ENCODE results near the gene TUBB1. TPM values are rescaled to one million over a fixed set of nuclear protein-coding genes. Genes with fewer than 3 reads are reported as not detected.

Gene TUBB1
- total and polyA plus RNA-seq, 2 of the 13 experiments (the other 11 are each of a cell fraction or from before 2014, with no cell fraction given) = 0.11 to 57.6 TPM

- TF ChIP-seq ZFP90 (CRISPR knock-in tag; IDR thresholded peaks at IDR 0.05; ENCODE audit: borderline replicate concordance) (peak; percentile 86; the same call in 1 of the 2 replicates), HDAC1 (CRISPR knock-in tag; IDR thresholded peaks at IDR 0.05) (peak; percentile 98), ZNF782 (CRISPR knock-in tag; IDR thresholded peaks at IDR 0.05; ENCODE audit: borderline replicate concordance) (peak; percentile 95), ISX (CRISPR knock-in tag; conservative IDR thresholded peaks at IDR 0.05) (peak; percentile 96; the same call in 1 of the 2 replicates), ZNF124 (CRISPR knock-in tag; IDR thresholded peaks at IDR 0.05) (peak; percentile 59; the same call in 1 of the 2 replicates), KDM5A (IDR thresholded peaks at IDR 0.05; ENCODE audit: borderline replicate concordance, low read length) (peak; percentile 86), ZNF552 (CRISPR knock-in tag; IDR thresholded peaks at IDR 0.05; ENCODE audit: borderline replicate concordance) (peak; percentile 97), ARNT2 (CRISPR knock-in tag; IDR thresholded peaks at IDR 0.05; ENCODE audit: low read depth) (peak; percentile 95), ELK4 (CRISPR knock-in tag; IDR thresholded peaks at IDR 0.05; ENCODE audit: borderline replicate concordance) (no peak), ZIK1 (CRISPR knock-in tag; IDR thresholded peaks at IDR 0.05; ENCODE audit: borderline replicate concordance, low read depth) (peak; percentile 92), STAG1 (CRISPR knock-in tag; IDR thresholded peaks at IDR 0.05) (peak; percentile 34; the same call in 1 of the 2 replicates), ZC3H13 (CRISPR knock-in tag; IDR thresholded peaks at IDR 0.05) (peak; percentile 97), ZNF343 (CRISPR knock-in tag; IDR thresholded peaks at IDR 0.05) (peak; percentile 83; the same call in 1 of the 2 replicates), DRAP1 (CRISPR knock-in tag; IDR thresholded peaks at IDR 0.05) (peak; percentile 92), ZBTB34 (CRISPR knock-in tag; IDR thresholded peaks at IDR 0.05) (0 out of 2 replicates have a peak, but pooled peaks have one; percentile 58), KLF15 (CRISPR knock-in tag; IDR thresholded peaks at IDR 0.05; ENCODE audit: borderline replicate concordance) (peak; percentile 92), MBNL3 (CRISPR knock-in tag; conservative IDR thresholded peaks at IDR 0.05) (no peak), TBX2 (CRISPR knock-in tag; IDR thresholded peaks at IDR 0.05; ENCODE audit: borderline replicate concordance) (peak; percentile 94; the same call in 1 of the 2 replicates), HNF4G (IDR thresholded peaks at IDR 0.05; ENCODE audit: borderline replicate concordance, low read depth, low read length) (no peak; the same call in 1 of the 2 replicates), HNF4G (CRISPR knock-in tag; IDR thresholded peaks at IDR 0.05; ENCODE audit: borderline replicate concordance, low read depth) (peak; percentile 79; the same call in 1 of the 2 replicates), ZBTB3 (CRISPR knock-in tag; IDR thresholded peaks at IDR 0.05; ENCODE audit: borderline replicate concordance, low read depth) (peak; percentile 91), RBFOX2 (IDR thresholded peaks at IDR 0.05; ENCODE audit: low read depth, low read length) (peak; percentile 100), SP5 (CRISPR knock-in tag; IDR thresholded peaks at IDR 0.05; ENCODE audit: borderline replicate concordance, low read depth) (peak; percentile 93)
- TF ChIP-seq, protein P1, sequence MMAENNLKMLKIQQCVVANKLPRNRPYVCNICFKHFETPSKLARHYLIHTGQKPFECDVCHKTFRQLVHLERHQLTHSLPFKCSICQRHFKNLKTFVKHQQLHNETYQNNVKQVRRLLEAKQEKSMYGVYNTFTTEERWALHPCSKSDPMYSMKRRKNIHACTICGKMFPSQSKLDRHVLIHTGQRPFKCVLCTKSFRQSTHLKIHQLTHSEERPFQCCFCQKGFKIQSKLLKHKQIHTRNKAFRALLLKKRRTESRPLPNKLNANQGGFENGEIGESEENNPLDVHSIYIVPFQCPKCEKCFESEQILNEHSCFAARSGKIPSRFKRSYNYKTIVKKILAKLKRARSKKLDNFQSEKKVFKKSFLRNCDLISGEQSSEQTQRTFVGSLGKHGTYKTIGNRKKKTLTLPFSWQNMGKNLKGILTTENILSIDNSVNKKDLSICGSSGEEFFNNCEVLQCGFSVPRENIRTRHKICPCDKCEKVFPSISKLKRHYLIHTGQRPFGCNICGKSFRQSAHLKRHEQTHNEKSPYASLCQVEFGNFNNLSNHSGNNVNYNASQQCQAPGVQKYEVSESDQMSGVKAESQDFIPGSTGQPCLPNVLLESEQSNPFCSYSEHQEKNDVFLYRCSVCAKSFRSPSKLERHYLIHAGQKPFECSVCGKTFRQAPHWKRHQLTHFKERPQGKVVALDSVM (CRISPR knock-in tag; IDR thresholded peaks at IDR 0.05) = peak; percentile 59; the same call in 1 of the 2 replicates
Measured at GRCh38 chr20:59032023-59032712, 12.9 kb downstream of the TUBB1 start, which contains the start of gene ATP5F1E (continued).
